ENCODE data around the gene TBC1D1. TPM values are rescaled to one million over a fixed set of nuclear protein-coding genes. Genes with fewer than 3 reads are reported as not detected.
A peak's percentile ranks its signal among the peaks of the same experiment; 100 is the strongest.
"Not testable (repeated sequence)": the region's sequence is repeated elsewhere in the genome, so short reads cannot be mapped to it uniquely, and the experiment has no call there.

The TBC1D1 gene
- total RNA-seq, 1 experiment from 2014 or later = 104 TPM

DNA sequence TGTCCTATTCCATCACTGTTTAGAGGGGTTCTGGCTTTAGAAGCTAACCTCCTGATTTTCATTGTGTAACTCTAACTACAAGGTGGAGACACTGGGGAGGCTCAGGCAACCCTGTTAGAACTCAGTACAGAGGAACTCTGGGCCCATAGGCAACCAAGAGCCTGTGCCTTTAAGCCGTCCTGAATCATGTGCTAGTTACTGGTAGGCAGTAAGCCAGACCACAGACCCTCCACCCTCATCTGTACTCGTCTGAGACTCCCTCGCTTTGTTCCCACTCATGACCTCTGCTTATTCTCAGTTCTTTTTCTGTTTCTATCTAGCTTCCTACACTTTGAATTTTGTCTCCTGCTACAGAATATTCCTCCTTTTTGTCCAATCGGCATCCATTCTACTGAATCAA, 31.4 kb downstream of the TBC1D1 start:
- no peak for DNase-seq (ENCODE audit: low spot score)

DNA sequence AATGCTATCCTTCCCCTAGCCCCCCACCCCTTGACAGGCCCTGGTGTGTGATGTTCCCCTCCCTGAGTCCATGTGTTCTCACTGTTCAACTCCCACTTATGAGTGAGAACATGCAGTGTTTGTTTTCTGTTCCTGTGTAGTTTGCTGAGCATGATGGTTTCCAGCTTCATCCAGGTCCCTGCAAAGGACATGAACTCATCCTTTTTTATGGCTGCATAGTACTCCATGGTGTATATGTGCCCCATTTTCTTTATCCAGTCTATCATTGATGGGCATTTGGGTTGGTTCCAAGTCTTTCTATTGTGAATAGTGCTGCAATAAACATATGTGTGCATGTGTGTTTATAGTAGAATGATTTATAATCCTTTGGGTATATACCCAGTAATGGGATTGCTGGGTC, 32.2 kb downstream of the TBC1D1 start:
- DNase-seq (ENCODE audit: low spot score) = not testable (repeated sequence)

DNA sequence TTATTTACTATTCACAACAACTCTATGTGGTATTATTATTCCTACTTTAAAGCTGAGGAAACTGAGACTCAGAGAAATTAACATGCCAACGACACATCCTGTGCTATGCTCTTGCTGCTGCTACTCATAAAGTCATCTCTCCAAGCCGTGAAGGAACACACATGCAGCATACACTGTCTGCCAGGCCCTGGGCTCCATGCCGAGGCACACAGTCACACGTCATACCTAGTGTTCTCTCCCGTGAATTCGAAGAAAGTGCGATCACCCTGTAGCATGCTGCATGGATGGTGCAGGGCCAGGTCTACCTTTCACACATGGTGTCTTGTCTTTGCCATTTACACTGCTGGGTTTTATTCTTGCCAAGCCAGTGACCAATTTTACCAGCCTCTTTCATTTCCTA, 34.1 kb downstream of the TBC1D1 start:
- no peak for DNase-seq (ENCODE audit: low spot score)

DNA sequence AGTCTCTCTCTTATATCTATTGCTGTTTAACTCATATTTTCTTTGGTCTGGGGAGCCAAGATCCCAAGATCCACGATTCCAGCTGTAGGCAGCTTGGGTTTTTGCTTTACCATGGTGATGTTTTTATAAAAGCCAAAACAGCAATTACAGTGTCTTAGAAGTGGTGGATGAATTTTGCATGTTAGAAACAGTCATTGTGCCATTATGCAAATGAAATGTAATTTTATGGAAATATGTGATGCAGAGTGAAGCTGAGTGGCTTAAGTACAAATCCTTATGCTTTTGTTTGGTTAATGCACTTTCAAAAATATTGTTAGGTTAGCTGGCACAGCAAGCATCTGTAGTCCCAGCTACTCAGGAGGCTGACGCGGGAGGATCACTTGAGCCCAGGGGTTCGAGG, 36.5 kb downstream of the TBC1D1 start:
- DNase-seq (ENCODE audit: low spot score) = no peak

DNA sequence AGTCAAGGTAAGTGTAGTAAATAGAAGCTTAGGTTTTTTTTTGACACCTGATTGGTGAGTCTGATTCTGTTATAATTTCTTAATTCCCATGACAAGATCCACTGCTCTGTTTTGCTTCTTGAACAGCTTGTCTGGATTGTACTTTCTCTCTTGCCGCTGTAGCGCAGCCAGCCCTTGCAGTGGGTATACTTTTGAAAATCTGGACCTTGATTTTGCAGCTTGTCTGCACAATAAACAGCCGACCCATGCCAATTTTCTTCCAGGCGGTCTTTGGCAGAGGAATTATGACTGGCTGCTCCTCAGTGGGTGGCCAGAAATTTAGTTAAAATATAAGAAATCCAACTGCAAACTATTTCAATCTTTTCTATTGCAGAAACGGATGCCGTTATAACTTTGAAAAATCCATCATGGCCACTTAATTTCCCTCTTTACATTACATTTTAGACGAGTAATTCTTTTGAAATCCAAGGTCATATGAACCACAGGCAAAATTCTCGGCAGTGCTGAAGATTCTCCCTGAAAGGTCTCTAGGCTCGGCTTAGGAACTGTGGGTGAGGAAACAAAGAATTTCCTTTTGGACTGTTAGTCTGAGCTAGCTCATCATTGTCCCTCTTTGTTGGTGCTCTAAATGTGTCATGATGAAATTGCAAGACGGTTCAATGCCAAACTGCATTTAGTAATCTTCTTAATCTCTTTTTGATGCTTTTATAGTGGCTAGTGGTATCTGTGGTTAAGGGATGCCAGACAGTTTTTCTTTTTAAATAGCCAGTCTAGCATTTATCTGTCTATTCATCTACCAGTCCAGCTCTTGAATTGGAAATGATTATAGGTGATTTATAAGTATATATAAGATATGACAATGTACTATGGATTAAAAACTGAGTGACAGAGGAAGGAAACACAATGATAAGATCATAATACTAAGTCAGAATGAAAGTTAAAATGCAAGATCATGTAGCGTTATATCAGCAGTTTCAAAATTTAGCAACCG, 37.8 kb downstream of the TBC1D1 start:
- DNase-seq (ENCODE audit: low spot score) = no peak

DNA sequence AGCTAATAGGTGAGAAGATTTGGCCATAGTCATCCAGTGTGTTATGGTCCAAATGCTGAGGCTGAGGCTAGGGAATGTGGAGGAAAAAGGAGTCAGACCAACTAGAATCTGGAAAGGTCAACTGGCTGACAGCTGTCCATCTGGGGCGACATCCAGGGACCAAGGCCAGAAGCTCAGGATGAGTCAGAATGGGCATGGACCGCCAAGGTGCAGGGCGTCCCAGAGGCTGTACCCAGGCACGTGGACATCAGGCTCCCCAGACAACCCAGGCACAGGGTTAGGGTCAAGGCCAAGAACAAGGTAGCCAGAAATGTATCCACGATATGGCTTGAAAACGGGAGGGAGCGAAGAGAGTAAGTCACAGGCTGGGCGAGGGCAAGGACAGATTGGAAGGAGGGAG, 43.2 kb downstream of the TBC1D1 start:
- DNase-seq (ENCODE audit: low spot score) = no peak

DNA sequence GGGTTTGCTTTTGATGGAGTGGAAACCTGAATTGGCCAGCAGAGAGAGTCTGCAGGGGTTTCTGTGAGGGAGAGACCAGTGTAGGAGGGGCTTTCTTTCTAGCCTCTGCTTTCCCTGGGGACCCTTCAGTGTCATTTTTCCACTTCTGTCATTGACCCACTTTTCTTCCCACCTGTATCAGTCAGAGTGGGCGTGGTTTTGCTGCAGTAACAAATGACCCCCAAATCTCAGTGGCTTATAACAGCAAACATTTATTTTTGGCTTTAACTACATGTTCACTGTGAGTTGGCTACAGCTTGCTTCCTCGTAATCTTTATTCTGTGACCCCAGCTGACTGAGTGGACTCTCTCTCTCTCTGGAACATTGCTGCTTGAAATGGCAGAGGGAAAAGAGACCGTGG, 43.7 kb downstream of the TBC1D1 start:
- DNase-seq (ENCODE audit: low spot score) = no peak

DNA sequence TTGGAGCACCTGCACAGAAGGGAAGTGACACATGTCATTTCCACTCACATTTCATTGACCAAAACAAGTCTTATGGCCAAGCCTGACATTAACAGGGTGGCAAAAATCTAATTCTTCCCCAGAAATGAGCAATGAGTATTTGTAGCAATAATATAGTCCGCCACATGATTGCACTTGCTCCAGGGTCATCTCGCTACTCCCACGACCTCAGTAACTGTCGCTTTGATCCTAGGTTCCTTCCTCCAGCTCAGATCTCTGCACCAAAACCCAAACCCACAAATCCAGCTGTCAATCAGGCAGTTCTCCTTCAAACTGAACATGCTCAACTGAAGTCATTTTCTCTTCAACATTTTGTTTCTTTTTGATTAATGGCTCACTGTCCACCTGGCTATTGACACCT, 44.1 kb downstream of the TBC1D1 start:
- no peak for DNase-seq (ENCODE audit: low spot score)

DNA sequence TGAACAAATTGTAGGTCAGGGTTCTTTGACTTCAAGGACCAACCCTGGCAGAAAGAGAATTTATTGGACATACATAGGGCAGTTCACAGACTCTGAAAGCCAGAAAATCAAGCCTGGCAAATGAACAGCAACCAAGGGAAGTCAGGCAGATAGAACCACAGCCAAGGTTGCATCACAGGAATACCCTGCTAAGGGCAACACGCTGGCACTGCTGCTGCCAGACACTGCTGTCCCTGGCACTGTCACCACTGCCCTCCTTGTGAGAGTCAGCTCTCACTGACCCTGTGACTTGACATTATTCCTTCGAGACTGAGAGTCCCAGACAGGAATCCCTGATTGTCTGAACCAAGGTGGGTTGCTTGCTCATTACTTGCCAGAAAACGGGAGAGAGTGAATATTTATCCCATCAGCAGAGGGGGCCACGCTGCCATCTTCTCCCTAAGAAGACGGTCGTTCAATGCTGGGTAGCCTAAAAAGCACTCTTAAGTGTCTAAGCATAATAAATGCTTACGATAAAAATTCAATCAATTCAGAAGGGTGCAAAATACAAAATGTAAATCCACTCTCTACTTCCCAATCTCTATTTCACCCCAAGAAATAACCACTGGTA, 46.1 kb downstream of the TBC1D1 start:
- peak; percentile 6 for DNase-seq (ENCODE audit: low spot score)

DNA sequence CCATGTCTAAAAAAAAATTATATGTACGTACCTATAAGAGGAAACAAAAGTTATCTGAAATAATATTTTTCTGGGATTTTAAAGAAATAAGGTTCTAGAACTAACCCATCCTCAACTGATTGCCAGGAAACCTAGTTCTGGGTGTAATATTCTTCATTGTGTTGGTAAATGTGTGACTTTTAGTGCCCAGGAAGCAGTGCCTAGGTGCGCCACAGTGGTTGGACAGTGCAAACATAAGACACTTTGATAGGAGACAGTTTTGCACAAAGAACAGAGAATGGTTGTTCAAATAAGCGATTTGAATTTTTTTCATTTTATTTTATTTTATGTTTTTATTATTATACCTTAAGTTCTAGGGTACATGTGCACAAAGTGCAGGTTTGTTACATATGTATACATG, 47.3 kb downstream of the TBC1D1 start:
- DNase-seq (ENCODE audit: low spot score) = no peak

DNA sequence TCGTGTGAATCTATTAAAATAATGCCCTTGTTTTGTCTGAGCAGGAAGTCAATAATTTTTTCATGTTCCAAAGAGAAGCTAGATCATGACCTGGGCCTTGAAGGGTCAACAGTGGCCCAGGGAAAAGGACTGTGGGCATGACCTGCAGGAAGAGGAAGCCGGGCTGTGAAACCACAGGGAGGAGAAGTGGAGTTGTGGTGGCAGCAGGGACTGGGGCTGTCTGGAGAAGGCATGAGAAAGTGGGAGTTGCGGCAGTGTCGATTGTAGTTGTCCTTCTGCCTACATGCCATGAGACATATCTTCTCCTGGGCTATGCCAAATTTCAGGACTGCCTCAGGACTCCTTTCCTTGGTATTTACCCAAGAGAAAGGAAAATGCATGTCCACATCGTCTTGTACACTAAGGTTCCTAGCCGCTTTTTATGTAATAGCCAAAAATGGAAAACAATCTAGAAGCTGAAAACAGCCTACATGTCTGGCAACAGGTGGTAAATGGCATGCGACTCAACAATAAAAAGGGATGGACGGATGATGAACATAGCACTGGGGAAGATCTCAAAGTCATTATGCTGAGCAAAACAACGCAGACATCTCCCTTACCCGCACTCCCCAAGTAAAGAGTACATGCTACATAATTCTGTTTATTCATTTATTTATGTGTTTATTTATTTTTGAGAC, 55.8 kb downstream of the TBC1D1 start:
- no peak for DNase-seq (ENCODE audit: low spot score)

DNA sequence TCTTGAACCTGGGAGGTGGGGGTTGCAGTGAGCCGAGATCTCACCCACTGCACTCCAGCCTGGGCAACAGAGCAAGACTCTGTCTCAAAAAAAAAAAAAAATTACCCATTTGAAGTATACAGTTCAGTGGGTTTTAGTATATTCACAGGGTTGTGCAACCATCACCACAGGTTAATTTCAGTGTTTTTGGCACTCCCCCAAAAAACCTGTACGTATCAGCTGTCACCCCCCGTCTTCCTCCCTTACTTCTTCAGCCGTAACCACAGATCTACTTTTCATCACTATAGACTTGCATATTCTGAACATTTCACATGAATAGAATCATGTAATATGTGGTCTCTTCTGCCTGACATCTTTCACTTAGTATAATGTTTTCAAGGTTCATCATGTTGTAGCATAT, 57.7 kb downstream of the TBC1D1 start:
- DNase-seq (ENCODE audit: low spot score) = no peak

DNA sequence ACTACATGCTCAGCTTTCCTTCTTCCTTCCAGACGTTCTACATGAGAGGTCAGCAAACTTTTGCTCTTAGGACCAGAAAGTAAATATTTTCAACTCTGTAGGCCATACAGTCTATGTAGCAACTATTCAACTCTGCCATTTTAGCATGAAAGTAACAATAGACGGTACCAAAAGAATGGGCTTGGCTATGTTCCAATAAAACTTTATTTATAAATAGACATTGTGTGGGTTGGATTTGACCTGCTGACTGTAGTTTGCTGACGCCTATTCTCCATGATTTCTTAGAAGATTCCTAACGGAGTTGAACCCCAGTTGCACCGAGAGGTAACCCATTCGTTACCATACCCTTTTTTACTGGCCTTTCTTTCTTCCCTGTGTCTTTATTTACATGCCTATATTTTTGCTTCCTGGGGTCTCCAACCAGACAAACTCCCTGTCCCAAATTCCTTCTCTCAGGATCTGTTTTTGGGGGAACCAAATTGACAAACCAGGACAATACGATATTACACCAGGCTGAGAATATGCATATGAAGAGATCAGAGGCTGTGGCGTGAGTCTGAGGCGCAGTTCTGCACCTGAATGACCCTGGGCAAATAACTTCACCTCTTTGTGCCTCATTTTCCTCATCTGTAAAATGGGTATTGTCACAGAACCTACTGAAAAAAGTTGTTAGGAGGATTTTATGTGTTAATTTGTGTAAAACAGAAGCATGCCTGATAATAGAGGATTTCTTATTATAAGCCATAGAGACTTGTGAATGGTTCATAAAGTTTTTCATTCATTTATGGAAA, 58.9 kb downstream of the TBC1D1 start:
- DNase-seq (ENCODE audit: low spot score) = no peak

DNA sequence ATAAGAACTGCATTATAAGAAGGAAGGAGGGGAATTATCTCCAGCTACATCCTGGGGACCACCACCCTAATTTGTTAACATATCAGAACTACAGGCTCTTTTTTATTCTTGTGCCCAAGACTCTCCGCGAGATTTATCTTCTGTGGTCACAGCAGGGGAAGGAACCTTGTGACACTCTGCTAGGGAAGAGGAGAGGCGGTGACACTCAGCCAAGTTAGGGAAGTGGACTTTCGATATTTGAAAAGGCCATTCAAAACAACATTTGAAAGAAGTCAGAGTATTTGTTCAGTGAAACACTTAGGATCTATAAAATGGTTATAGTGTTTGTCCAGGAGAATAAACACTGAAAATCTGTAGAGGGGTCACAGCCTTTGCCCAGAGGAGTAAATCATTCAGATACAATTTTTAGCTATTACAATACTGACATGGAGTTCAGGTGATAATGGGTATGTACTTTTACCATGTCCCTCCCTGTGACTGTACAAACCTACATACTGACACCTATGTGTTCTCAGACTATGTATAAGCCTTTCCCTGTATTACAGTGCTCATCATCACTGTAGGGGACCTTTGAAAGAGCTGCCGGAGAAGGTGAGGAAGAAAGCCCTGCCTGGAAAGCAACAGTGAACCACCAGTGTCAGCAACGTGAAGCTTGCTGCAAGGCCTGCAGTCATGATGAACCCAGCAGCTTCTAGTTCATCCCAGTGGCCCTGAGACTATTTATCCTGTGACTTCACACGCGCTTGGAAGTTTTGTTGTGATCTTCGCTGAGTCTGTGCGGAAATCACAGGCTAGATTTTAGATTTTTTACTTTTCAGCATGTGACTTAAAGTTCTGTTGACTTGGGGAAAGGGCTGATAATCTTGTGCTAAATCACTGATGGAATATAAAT, 60.8 kb downstream of the TBC1D1 start:
- DNase-seq (ENCODE audit: low spot score) = no peak

DNA sequence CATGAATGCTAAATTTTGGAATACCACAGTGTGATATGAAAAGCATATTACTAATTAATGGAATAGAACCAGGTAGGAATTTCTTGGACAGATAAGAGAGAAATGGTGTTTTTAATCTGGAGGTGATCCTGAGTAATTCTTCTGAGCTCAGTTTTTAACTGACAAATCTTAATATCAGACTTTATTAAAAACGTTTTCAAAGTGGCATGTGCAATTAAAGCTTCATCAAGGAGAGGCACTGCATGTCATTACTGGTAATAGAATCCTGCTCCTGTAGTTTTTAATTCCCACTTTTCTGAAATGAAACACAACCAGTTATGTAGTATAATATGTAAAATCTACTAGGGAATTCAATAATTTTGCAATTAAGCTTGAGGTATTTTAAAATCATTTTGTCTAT, 62.3 kb downstream of the TBC1D1 start:
- DNase-seq (ENCODE audit: low spot score) = no peak

DNA sequence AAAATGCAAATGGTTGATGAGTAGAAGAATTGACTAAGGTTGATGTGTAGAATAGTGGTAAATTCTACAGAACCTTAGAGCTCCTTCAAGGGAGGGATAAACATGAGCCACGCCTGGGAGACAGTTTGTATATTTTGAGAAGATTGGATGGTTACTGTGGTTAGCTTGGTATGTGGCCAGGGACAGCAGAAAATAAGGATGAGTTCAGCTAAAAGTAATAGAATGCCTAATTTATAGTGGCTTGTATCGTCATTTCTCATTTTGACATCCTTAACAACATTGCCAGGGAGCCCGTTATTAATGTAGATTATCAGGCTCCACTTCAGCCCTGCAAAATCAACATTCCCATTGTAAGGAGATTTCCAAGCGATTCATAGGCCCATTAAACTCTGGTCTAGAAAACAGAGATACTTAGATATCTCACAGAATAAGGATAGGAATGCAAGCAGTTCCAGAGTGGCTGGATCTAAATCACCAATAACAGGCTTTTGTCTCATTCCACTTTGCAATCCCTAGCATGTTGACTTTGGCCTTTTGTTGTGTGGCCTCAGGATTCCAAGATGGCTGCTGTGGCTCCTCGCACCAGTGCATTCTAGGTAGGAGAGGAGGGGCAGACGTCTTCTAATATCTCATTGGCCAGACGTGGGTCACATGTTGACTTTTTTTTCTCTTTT, 62.9 kb downstream of the TBC1D1 start:
- DNase-seq (ENCODE audit: low spot score) = no peak

DNA sequence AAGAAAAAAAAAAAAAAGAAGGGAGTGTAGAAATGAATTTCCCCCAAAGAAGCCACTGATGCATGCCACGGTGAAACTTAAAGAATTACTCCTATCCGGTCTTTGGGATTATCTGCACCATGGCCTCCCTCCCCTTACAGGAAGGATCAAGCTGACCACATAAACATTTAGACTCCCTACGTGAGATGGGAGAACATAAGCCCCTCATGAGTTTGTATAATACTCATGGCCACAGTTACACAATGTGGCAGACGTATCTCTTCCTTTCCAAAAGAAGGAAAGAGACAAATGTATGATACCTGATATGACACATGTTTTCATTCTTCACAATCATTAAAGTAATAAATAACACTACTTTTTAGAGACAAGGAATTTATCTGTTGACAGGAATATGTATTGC, 66.1 kb downstream of the TBC1D1 start:
- DNase-seq (ENCODE audit: low spot score) = no peak

DNA sequence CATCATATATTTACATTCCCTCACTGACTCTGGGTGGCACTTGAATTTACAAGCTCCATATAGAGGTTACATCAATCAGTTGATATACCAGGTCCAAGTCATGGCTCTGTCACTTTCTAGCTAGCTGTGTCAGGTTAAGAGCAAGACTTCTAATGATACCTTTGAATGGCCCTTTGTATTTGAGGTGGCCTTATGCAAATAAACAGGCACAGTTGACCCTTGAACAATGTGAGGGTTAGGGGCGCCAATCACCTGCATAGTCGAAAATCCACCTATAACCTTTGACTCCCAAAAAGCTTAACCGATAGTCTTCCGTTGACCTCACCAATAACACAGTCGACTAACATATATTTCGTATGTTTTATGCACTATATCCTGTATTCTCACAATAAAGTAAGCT, 68.0 kb downstream of the TBC1D1 start:
- no peak for DNase-seq (ENCODE audit: low spot score)

DNA sequence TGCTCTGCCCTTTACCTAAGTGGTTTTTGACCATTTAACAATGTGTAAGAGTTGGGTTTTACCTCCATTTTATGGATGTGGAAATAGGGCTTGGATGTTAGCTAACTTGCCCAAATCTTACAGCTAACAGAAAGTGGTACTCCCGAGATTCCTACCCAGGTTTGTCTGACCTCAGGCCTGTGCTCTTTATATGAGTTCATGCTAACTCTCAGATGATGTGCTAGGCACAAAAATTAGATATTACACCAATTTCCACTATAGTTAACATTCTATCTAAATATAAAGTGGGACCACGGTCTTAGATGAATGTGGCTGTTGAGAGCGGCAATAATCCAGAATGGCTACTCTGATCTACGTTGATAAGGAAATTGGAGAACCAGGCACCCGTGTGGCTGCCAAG, 69.2 kb downstream of the TBC1D1 start, which contains the start of gene PTTG2:
Gene PTTG2 (plus strand): TSS at position 301 of the 400 bp plus-strand sequence. CDS start 37 bp downstream, at position 338.
- no peak for DNase-seq (ENCODE audit: low spot score)
